HL-60 (cell line): ENCODE measurements around the gene RC3H2.

ENCODE experiments used
- DNase-seq, 2 experiments: peaks; one replicate each; pipeline ENCODE4 v3.0.0-alpha.2; 2010 to 2020; ENCODE audit warnings: low read depth in 1 of 2, low spot score in 1 of 2
- H3K27ac ChIP-seq: fragments of 250-450 bp; sonication (Bioruptor Pico); replicated peaks from 2 replicates; pipeline ENCODE4 v1.5.1; 2020; ENCODE audit warnings: mild to moderate bottlenecking, moderate library complexity
- H3K27me3 ChIP-seq: fragments of 250-450 bp; sonication (Bioruptor Pico); 2 replicates; pipeline ENCODE4 v1.5.1; 2021; ENCODE audit warnings: mild to moderate bottlenecking, moderate library complexity; ENCODE audit not compliant: insufficient read depth, poor library complexity, severe bottlenecking
- H3K4me3 ChIP-seq: replicated peaks from 2 replicates; pipeline ENCODE4 v1.5.1; 2011; ENCODE audit warnings: mild to moderate bottlenecking, control low read depth, low read length; ENCODE audit not compliant: insufficient read depth
- GABPA ChIP-seq: IDR thresholded peaks from 2 replicates; pipeline ENCODE4 v1.6.1; 2012; ENCODE audit warnings: low read depth
- POLR2AphosphoS5 ChIP-seq: IDR thresholded peaks from 2 replicates; pipeline ENCODE4 v1.6.1; 2012; ENCODE audit warnings: low read depth
- SPI1 ChIP-seq: IDR thresholded peaks from 2 replicates; pipeline ENCODE4 v1.6.1; 2012; ENCODE audit warnings: low read depth, mild to moderate bottlenecking, borderline replicate concordance
- TF ChIP-seq, protein P1 (sequence below): IDR thresholded peaks from one replicate; pipeline ENCODE4 v1.5.1; 2011; ENCODE audit warnings: low read length, control low read depth, inconsistent platforms; ENCODE audit not compliant: insufficient read depth
- TF ChIP-seq, protein P2 (sequence below): IDR thresholded peaks from 2 replicates; pipeline ENCODE4 v1.6.1; 2012; ENCODE audit warnings: low read depth; ENCODE audit not compliant: insufficient replicate concordance

The RC3H2 gene

DNA sequence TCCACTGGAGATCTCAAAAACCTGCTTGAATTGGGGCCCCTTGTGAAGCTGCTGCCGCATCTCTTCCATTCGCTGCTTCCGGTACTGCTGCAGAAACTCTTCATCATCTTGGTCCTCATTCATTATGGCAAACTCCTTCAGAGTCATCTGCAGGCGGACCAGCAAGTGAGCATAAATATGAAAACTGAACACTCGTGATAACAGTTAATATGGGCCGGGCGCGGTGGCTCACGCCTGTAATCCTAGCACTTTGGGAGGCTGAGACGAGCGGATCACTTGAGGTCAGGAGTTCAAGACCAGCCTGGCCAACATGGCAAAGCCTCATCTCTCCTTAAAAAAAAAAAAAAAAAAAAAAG is 84.7 kb downstream of the RC3H2 start:
- no peak for TF ChIP-seq SPI1
- no peak for TF ChIP-seq GABPA
- TF ChIP-seq, protein P1, sequence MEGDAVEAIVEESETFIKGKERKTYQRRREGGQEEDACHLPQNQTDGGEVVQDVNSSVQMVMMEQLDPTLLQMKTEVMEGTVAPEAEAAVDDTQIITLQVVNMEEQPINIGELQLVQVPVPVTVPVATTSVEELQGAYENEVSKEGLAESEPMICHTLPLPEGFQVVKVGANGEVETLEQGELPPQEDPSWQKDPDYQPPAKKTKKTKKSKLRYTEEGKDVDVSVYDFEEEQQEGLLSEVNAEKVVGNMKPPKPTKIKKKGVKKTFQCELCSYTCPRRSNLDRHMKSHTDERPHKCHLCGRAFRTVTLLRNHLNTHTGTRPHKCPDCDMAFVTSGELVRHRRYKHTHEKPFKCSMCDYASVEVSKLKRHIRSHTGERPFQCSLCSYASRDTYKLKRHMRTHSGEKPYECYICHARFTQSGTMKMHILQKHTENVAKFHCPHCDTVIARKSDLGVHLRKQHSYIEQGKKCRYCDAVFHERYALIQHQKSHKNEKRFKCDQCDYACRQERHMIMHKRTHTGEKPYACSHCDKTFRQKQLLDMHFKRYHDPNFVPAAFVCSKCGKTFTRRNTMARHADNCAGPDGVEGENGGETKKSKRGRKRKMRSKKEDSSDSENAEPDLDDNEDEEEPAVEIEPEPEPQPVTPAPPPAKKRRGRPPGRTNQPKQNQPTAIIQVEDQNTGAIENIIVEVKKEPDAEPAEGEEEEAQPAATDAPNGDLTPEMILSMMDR, result no peak
- TF ChIP-seq, protein P2, sequence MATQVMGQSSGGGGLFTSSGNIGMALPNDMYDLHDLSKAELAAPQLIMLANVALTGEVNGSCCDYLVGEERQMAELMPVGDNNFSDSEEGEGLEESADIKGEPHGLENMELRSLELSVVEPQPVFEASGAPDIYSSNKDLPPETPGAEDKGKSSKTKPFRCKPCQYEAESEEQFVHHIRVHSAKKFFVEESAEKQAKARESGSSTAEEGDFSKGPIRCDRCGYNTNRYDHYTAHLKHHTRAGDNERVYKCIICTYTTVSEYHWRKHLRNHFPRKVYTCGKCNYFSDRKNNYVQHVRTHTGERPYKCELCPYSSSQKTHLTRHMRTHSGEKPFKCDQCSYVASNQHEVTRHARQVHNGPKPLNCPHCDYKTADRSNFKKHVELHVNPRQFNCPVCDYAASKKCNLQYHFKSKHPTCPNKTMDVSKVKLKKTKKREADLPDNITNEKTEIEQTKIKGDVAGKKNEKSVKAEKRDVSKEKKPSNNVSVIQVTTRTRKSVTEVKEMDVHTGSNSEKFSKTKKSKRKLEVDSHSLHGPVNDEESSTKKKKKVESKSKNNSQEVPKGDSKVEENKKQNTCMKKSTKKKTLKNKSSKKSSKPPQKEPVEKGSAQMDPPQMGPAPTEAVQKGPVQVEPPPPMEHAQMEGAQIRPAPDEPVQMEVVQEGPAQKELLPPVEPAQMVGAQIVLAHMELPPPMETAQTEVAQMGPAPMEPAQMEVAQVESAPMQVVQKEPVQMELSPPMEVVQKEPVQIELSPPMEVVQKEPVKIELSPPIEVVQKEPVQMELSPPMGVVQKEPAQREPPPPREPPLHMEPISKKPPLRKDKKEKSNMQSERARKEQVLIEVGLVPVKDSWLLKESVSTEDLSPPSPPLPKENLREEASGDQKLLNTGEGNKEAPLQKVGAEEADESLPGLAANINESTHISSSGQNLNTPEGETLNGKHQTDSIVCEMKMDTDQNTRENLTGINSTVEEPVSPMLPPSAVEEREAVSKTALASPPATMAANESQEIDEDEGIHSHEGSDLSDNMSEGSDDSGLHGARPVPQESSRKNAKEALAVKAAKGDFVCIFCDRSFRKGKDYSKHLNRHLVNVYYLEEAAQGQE, result no peak
- TF ChIP-seq POLR2AphosphoS5, result no peak
- Histone ChIP-seq H3K27me3 (no peaks in the 10 kb centered on the region), H3K27ac (no peak overlapping the region), H3K4me3 (no peak overlapping the region)
- DNase-seq, result no peak

DNA sequence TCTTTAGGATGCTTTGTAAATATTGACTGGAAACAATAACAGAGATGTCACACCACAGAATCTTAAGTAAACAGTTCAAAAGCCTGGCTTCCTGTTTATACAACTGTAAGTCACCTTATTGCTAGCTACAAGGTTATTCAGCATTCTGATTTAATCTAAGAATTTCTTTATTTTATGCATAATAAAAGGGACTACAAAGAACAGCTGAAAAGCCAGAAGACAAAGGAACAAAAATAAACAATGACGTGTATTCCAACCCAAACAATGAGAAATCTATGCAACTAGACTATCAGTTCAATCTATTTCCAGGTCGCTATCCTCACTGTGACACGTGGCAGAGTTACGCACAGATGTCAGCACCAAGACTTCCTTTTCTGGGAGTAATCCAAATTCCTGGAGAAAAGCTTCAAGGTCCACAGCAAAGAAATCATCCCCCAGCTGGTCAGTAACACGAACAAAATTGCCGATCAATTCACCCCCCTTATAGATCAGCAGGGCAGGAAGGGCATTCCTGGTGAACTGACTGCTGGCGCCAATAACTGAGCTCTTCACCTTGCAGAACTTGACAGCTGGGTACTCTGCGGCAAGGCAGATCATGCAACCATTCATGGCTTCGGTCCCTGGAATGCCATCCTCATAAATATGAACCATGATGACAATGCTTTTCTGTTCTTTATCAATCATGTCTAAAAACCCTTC is 85.2 kb downstream of the RC3H2 start:
- no peaks in the 10 kb centered on the region for H3K27me3 ChIP-seq
- no peak for DNase-seq
- no peak overlapping the region for H3K27ac ChIP-seq
- TF ChIP-seq, protein P1, result no peak
- no peak for TF ChIP-seq POLR2AphosphoS5
- TF ChIP-seq GABPA, result no peak
- no peak for TF ChIP-seq SPI1
- TF ChIP-seq, protein P2, result no peak
- no peak overlapping the region for H3K4me3 ChIP-seq

DNA sequence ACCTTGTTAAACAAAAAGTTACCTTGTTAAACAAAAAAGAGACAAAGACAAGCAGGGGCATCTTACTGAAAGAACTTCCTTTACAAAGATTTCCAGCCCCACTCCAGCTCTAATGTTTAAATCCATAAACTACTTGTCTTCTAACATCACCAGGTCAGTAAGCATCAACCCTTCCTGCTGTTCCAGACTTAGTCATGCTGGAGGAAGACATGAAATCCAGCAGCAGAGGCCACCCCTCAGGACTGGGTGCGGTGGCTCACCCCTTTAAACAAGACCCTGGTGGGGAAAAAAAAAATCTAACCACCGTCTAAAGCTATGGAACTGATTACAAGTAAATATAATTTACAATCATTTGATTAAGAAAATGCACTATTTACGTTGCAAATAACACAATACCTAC is 85.8 kb downstream of the RC3H2 start:
- no peaks in the 10 kb centered on the region for H3K27me3 ChIP-seq
- H3K4me3 ChIP-seq, result no peak overlapping the region
- no peak overlapping the region for H3K27ac ChIP-seq
- no peak for DNase-seq
- TF ChIP-seq SPI1 (no peak), POLR2AphosphoS5 (no peak), GABPA (no peak)
- TF ChIP-seq, protein P2, result no peak
- TF ChIP-seq, protein P1, result no peak
